ENCODE data around the gene C5orf15. TPM values are rescaled to one million over a fixed set of nuclear protein-coding genes. Genes with fewer than 3 reads are reported as not detected.
A peak's percentile ranks its signal among the peaks of the same experiment; 100 is the strongest.

Gene C5orf15
- polyA plus RNA-seq, 1 of the 3 experiments (the other 2 are of a cell fraction) = 81.0 TPM

- Histone ChIP-seq H3K4me2 (peak overlapping the region; percentile 42), H3K9me3 (no peaks in the 10 kb centered on the region), H3K79me2 (ENCODE audit: insufficient read depth) (peaks cover 99% of the 10 kb centered on the region), H3K4me3 (ENCODE audit: low read depth in 2 of 2, low read length in 1 of 2) (no peak overlapping the region), H3K36me3 (replicated peaks in 1 of 2; ENCODE audit: control insufficient read depth in 1 of 2, insufficient read depth in 2 of 2, low read length in 1 of 2) (peaks cover 28 to 39% of the 10 kb centered on the region in 2 experiments), H2AFZ (ENCODE audit: low read depth) (no peak overlapping the region), H3K9ac (no peak overlapping the region), H3K4me1 (ENCODE audit: control insufficient read depth in 1 of 2, insufficient read depth in 2 of 2, low read depth in 1 of 2, low read length in 1 of 2) (peaks cover 29 to 38% of the 10 kb centered on the region in 2 experiments; a peak in 2 of 4 replicates), H3K27ac (ENCODE audit: low read depth in 2 of 2, low read length in 1 of 2) (peak overlapping the region in 1 of 2 experiments; percentile 58; a peak in 1 of 4 replicates), H3K27me3 (ENCODE audit: insufficient read depth) (no peaks in the 10 kb centered on the region), H3K9me2 (no peaks in the 10 kb centered on the region), H3F3A (replicated peaks; ENCODE audit: insufficient read depth) (peaks cover 18% of the 10 kb centered on the region), H4K20me1 (ENCODE audit: insufficient read depth) (peaks cover 90% of the 10 kb centered on the region)
- CTCF ChIA-PET = interaction anchor here (0.7 to 8.0 kb wide), 5 partner anchors 10 to 148 kb away, joined by 3 to 62 read pairs (median 4); no protein-coding TSS in a partner anchor
- POLR2A ChIA-PET = no interaction called here
- TF ChIP-seq, protein P1, sequence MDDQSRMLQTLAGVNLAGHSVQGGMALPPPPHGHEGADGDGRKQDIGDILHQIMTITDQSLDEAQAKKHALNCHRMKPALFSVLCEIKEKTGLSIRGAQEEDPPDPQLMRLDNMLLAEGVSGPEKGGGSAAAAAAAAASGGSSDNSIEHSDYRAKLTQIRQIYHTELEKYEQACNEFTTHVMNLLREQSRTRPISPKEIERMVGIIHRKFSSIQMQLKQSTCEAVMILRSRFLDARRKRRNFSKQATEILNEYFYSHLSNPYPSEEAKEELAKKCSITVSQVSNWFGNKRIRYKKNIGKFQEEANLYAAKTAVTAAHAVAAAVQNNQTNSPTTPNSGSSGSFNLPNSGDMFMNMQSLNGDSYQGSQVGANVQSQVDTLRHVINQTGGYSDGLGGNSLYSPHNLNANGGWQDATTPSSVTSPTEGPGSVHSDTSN (IDR thresholded peaks at IDR 0.05) = no peak
- TF ChIP-seq MXI1 (IDR thresholded peaks at IDR 0.05; ENCODE audit: low read depth, low read length) (no peak), TCF12 (IDR thresholded peaks at IDR 0.05) (no peak), RAD21 (IDR thresholded peaks at IDR 0.05; ENCODE audit: low read length) (no peak), POLR2AphosphoS5 (IDR thresholded peaks at IDR 0.05; ENCODE audit: low read depth, low read length) (no peak), JUND (IDR thresholded peaks at IDR 0.05) (no peak), EP300 (IDR thresholded peaks at IDR 0.05; ENCODE audit: borderline replicate concordance in 1 of 2, low read depth in 1 of 2, low read length in 1 of 2) (no peak), USF1 (IDR thresholded peaks at IDR 0.05; ENCODE audit: borderline replicate concordance, low read depth) (no peak), NFIC (IDR thresholded peaks at IDR 0.05; ENCODE audit: borderline replicate concordance) (no peak), FOSL2 (IDR thresholded peaks at IDR 0.05; ENCODE audit: borderline replicate concordance, low read depth) (no peak), MEF2A (IDR thresholded peaks at IDR 0.05; ENCODE audit: borderline replicate concordance, low read depth) (no peak), IRF3 (IDR thresholded peaks at IDR 0.05; ENCODE audit: low read depth, low read length) (no peak), EZH2phosphoT487 (IDR thresholded peaks at IDR 0.05; ENCODE audit: borderline replicate concordance, low read depth) (no peak), RFX5 (IDR thresholded peaks at IDR 0.05; ENCODE audit: low read length) (no peak), ELF1 (IDR thresholded peaks at IDR 0.05) (no peak), RXRA (IDR thresholded peaks at IDR 0.05; ENCODE audit: borderline replicate concordance, low read depth) (no peak)
- TF ChIP-seq, protein P2, sequence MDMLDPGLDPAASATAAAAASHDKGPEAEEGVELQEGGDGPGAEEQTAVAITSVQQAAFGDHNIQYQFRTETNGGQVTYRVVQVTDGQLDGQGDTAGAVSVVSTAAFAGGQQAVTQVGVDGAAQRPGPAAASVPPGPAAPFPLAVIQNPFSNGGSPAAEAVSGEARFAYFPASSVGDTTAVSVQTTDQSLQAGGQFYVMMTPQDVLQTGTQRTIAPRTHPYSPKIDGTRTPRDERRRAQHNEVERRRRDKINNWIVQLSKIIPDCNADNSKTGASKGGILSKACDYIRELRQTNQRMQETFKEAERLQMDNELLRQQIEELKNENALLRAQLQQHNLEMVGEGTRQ (IDR thresholded peaks at IDR 0.05; ENCODE audit: borderline replicate concordance, low read depth, low read length) = no peak
- TF ChIP-seq, protein P3, sequence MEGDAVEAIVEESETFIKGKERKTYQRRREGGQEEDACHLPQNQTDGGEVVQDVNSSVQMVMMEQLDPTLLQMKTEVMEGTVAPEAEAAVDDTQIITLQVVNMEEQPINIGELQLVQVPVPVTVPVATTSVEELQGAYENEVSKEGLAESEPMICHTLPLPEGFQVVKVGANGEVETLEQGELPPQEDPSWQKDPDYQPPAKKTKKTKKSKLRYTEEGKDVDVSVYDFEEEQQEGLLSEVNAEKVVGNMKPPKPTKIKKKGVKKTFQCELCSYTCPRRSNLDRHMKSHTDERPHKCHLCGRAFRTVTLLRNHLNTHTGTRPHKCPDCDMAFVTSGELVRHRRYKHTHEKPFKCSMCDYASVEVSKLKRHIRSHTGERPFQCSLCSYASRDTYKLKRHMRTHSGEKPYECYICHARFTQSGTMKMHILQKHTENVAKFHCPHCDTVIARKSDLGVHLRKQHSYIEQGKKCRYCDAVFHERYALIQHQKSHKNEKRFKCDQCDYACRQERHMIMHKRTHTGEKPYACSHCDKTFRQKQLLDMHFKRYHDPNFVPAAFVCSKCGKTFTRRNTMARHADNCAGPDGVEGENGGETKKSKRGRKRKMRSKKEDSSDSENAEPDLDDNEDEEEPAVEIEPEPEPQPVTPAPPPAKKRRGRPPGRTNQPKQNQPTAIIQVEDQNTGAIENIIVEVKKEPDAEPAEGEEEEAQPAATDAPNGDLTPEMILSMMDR (IDR thresholded peaks at IDR 0.05) = no peak
- TF ChIP-seq, protein P4, sequence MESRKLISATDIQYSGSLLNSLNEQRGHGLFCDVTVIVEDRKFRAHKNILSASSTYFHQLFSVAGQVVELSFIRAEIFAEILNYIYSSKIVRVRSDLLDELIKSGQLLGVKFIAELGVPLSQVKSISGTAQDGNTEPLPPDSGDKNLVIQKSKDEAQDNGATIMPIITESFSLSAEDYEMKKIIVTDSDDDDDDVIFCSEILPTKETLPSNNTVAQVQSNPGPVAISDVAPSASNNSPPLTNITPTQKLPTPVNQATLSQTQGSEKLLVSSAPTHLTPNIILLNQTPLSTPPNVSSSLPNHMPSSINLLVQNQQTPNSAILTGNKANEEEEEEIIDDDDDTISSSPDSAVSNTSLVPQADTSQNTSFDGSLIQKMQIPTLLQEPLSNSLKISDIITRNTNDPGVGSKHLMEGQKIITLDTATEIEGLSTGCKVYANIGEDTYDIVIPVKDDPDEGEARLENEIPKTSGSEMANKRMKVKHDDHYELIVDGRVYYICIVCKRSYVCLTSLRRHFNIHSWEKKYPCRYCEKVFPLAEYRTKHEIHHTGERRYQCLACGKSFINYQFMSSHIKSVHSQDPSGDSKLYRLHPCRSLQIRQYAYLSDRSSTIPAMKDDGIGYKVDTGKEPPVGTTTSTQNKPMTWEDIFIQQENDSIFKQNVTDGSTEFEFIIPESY (IDR thresholded peaks at IDR 0.05; ENCODE audit: borderline replicate concordance, low read depth) = no peak
- WGBS (ENCODE audit: low lambda C conversion rate) = 90% methylated on average over 7 of the region's 8 CpGs
- DNase-seq = no peak
Measured at GRCh38 chr5:133992429-133993155, 24.2 kb upstream of the C5orf15 start.

Measured in SK-N-SH (cell line).